ENCODE data around the gene WDR70. TPM values are rescaled to one million over a fixed set of nuclear protein-coding genes. Genes with fewer than 3 reads are reported as not detected.

The WDR70 gene
- total RNA-seq, 1 donor from 2014 or later = 18.7 TPM

DNA sequence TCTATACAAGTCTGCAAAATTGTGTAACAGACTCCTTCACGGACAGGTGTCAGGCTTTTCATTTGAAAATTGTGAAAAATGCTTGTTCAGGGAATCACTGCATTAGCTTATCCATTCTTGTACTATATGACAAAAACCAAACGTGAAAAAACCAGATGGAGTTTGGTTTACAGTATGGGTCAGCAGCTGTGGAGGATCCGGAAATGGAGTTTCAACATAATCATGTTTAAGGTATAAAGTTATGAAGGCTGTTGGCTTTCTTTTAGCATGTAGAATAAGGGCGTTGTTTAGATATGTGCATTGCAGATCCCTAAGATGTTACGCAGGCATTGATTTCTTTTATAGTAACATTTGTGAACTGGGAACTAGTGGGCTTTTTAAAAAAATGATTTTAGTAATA is 336.9 kb downstream of the WDR70 start:
- intact Hi-C loops (cut with micrococcal nuclease) = no loop called here
- no peaks in the 10 kb centered on the region for H3K27me3 ChIP-seq (ENCODE audit: low read depth)
- H3K4me1 ChIP-seq = peaks cover 18% of the 10 kb centered on the region
- no peak overlapping the region for H3K27ac ChIP-seq (replicated peaks)
- DNase-seq = no peak
- no peak overlapping the region for H3K4me3 ChIP-seq
- no peaks in the 10 kb centered on the region for H3K9me3 ChIP-seq (replicated peaks)
- H3K36me3 ChIP-seq = no peaks in the 10 kb centered on the region
- TF ChIP-seq, protein P1, sequence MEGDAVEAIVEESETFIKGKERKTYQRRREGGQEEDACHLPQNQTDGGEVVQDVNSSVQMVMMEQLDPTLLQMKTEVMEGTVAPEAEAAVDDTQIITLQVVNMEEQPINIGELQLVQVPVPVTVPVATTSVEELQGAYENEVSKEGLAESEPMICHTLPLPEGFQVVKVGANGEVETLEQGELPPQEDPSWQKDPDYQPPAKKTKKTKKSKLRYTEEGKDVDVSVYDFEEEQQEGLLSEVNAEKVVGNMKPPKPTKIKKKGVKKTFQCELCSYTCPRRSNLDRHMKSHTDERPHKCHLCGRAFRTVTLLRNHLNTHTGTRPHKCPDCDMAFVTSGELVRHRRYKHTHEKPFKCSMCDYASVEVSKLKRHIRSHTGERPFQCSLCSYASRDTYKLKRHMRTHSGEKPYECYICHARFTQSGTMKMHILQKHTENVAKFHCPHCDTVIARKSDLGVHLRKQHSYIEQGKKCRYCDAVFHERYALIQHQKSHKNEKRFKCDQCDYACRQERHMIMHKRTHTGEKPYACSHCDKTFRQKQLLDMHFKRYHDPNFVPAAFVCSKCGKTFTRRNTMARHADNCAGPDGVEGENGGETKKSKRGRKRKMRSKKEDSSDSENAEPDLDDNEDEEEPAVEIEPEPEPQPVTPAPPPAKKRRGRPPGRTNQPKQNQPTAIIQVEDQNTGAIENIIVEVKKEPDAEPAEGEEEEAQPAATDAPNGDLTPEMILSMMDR (IDR thresholded peaks at IDR 0.05; ENCODE audit: borderline replicate concordance) = no peak

DNA sequence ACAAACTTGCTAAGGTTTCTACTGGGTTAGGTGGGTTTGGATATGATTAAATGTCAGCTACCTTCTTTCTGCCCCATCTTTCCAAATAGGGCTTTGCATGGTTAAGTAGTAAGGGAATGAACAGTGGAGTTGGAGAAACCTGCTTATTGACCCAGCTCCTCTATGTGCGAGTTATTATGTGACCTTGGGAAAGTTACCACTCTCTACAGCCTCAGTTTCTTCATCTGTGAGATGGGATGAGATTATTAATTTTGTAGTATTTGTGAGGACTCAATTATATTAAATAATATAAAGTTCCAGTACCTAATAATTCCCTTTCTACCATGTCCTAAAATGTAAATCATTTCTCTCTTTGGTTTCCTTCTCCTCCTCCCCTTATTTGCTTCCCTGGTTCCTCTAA is 337.3 kb downstream of the WDR70 start:
- no peak for DNase-seq
- intact Hi-C loops (cut with micrococcal nuclease) = no loop called here
- Histone ChIP-seq H3K36me3 (peaks cover 4% of the 10 kb centered on the region), H3K4me3 (no peak overlapping the region), H3K4me1 (peaks cover 18% of the 10 kb centered on the region), H3K27me3 (ENCODE audit: low read depth) (no peaks in the 10 kb centered on the region), H3K27ac (replicated peaks) (no peak overlapping the region), H3K9me3 (replicated peaks) (no peaks in the 10 kb centered on the region)
- TF ChIP-seq, protein P1 (IDR thresholded peaks at IDR 0.05; ENCODE audit: borderline replicate concordance) = no peak

DNA sequence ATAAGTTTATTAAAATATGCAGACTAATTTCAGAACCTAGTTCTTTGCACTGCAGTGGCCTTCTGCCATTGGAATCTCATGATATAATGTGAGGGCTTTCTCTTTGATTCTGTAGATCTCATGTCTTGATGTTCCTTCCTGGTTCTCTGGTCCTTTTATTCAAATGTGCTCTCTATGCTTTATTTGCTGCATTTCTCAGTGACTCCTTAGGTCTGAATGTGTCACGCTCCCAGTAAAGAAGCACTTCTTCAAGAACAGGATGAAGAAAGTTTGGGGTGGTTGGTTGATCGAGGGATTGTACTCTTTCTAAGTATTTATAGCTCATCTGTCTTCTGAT is 338.1 kb downstream of the WDR70 start:
- intact Hi-C loops (cut with micrococcal nuclease) = no loop called here
- TF ChIP-seq, protein P1 (IDR thresholded peaks at IDR 0.05; ENCODE audit: borderline replicate concordance) = no peak
- H3K4me3 ChIP-seq = no peak overlapping the region
- peaks cover 11% of the 10 kb centered on the region for H3K36me3 ChIP-seq
- peaks cover 18% of the 10 kb centered on the region for H3K4me1 ChIP-seq
- DNase-seq = no peak
- H3K9me3 ChIP-seq (replicated peaks) = no peaks in the 10 kb centered on the region
- no peaks in the 10 kb centered on the region for H3K27me3 ChIP-seq (ENCODE audit: low read depth)
- H3K27ac ChIP-seq (replicated peaks) = no peak overlapping the region

DNA sequence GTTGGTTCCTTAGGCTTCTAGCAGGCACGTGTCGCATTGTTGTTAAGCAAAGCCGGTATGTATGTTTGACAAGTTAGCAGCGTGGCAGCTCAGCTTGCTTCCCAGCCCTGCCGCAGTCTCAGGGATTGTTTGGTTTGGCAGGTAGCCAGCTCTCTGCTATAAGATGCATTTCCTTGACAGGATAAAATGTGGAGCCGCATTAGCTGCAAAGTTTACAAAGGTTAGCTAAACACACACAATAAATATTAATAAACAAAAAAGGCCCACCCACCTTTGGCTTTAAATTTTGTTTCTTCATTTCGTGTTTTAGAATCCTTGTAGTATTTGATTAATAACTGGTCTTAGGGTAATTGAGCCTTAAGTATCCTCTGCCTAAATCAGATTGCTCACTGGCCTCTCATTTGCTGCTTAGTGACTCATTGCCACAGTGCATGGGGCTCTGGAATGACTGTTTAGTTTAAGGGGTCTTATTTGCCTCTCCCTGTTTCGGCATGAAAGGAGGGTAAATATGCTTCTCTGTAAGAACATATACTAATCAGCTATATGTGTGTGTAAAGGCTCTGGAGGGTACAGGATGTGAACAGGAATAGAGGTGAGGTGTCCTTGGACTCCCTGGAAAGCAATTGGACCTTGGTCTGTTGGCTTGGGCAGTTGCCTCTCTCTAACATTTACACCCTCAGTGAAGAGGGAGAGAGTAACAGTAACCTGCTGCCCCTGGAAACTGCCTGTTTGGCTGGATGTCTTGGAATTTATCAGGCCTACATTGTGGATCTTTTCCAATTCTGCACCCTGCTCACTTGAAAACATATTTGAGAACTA is 338.7 kb downstream of the WDR70 start:
- no peak for DNase-seq
- TF ChIP-seq, protein P1 (IDR thresholded peaks at IDR 0.05; ENCODE audit: borderline replicate concordance) = no peak
- peaks cover 18% of the 10 kb centered on the region for H3K4me1 ChIP-seq
- H3K9me3 ChIP-seq (replicated peaks) = no peaks in the 10 kb centered on the region
- H3K4me3 ChIP-seq = no peak overlapping the region
- intact Hi-C loops (cut with micrococcal nuclease) = no loop called here
- no peak overlapping the region for H3K27ac ChIP-seq (replicated peaks)
- H3K27me3 ChIP-seq (ENCODE audit: low read depth) = no peaks in the 10 kb centered on the region
- H3K36me3 ChIP-seq = peaks cover 17% of the 10 kb centered on the region

DNA sequence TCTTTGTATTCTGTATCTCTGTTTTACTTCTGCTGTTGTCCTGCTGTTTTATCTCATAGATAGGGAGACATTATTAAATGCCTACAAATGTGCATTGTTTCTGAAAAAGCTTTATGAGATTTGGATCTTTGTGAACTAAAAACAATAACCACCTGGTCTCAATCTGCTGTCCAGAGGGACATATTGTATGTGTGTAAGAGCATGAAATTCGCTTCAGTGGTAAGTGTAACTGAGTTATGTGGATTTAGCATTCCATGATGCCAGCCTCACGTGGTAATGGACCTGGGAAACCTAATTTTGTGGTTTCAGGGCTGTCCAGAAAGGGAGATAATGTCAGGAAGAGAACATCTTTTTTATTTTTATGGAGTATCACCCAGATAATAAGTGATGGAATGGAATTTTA is 341.4 kb downstream of the WDR70 start:
- Histone ChIP-seq H3K36me3 (peaks cover 27% of the 10 kb centered on the region), H3K9me3 (replicated peaks) (no peaks in the 10 kb centered on the region), H3K4me3 (no peak overlapping the region), H3K4me1 (peaks cover 18% of the 10 kb centered on the region), H3K27ac (replicated peaks) (no peak overlapping the region), H3K27me3 (ENCODE audit: low read depth) (no peaks in the 10 kb centered on the region)
- TF ChIP-seq, protein P1 (IDR thresholded peaks at IDR 0.05; ENCODE audit: borderline replicate concordance) = no peak
- intact Hi-C loops (cut with micrococcal nuclease) = no loop called here
- no peak for DNase-seq

All from left ventricle myocardium inferior (tissue), 1 donor.